Activated CD4-positive, alpha-beta T cell treated with anti-CD3 and anti-CD28 coated beads, Interleukin-2, amount 10 ng/mL, durations not matched to agents 7 days and 5 days (primary cell): ENCODE results near the gene BLM. TPM values are rescaled to one million over a fixed set of nuclear protein-coding genes. Genes with fewer than 3 reads are reported as not detected.
"Not testable (repeated sequence)": the region's sequence is repeated elsewhere in the genome, so short reads cannot be mapped to it uniquely, and the experiment has no call there.

ENCODE experiments used
- CTCF ChIA-PET: fragments of 350-600 bp; sonication (Branson Sonifier 250); formaldehyde crosslinking; loops from one replicate; lab custom pipeline; 2021; ENCODE audit warnings: antibody characterized with exemption; lab: Charles Lee
- POLR2A ChIA-PET: fragments of 350-600 bp; sonication (Branson Sonifier 250); formaldehyde crosslinking; loops from one replicate; lab custom pipeline; 2021; ENCODE audit warnings: antibody characterized with exemption; lab: Charles Lee
- DNase-seq: peaks from one replicate; pipeline ENCODE4 v3.0.0-alpha.2; 2020
- H3K27ac Mint-ChIP-seq: one replicate; pipeline ENCODE4 v1.8.0; 2021; ENCODE audit warnings: mild to moderate bottlenecking, moderate library complexity, mixed read lengths
- H3K27me3 Mint-ChIP-seq: one replicate; pipeline ENCODE4 v1.8.0; 2021; ENCODE audit warnings: mixed read lengths
- H3K36me3 Mint-ChIP-seq: one replicate; pipeline ENCODE4 v1.8.0; 2021; ENCODE audit warnings: low read depth, mixed read lengths
- H3K4me1 Mint-ChIP-seq: one replicate; pipeline ENCODE4 v1.8.0; 2021; ENCODE audit warnings: mixed read lengths
- H3K4me3 Mint-ChIP-seq: one replicate; pipeline ENCODE4 v1.8.0; 2021; ENCODE audit warnings: mild to moderate bottlenecking, moderate library complexity, mixed read lengths
- H3K9me3 Mint-ChIP-seq: one replicate; pipeline ENCODE4 v1.8.0; 2021; ENCODE audit warnings: mixed read lengths
- total RNA-seq, 2 experiments: library from RNA; stranded (reverse); gene quantifications; one replicate each; pipeline ENCODE4 v1.2.3, GENCODE V29; 2021

The BLM gene
- 10 to 100 TPM; 50.2 to 57.7 TPM for total RNA-seq

GRCh38 chr15:90716976-90717821, at the start of gene BLM:
Gene BLM, plus strand, starts transcription at chr15:90717346. Its CDS starts 30,047 bp downstream, at chr15:90747393.
- Mint-ChIP-seq H3K27ac (peak within 1 kb of the TSS; percentile 97), H3K4me1 (peaks cover 29% of the 10 kb centered on the region), H3K9me3 (no peaks in the 10 kb centered on the region), H3K27me3 (no peaks in the 10 kb centered on the region), H3K36me3 (peaks cover 14% of the 10 kb centered on the region), H3K4me3 (peak within 1 kb of the TSS; percentile 77)
- POLR2A ChIA-PET = interaction anchor here (0.6 to 1.3 kb wide), 7 partner anchors 13 to 617 kb away, joined by 3 to 5 read pairs (median 4); no protein-coding TSS in a partner anchor
- CTCF ChIA-PET = interaction anchor here (0.6 to 2.3 kb wide), 22 partner anchors 8 to 235 kb away, joined by 3 to 11 read pairs (median 4); partner anchors contain the start of genes HDDC3 and MAN2A2
- peak; percentile 97 for DNase-seq

- H3K4me3 Mint-ChIP-seq, DNase-seq, POLR2A ChIA-PET, H3K27ac Mint-ChIP-seq, H3K9me3 Mint-ChIP-seq: not testable (repeated sequence)
- Mint-ChIP-seq H3K27me3 (peaks cover 24% of the 10 kb centered on the region), H3K36me3 (peaks cover 19% of the 10 kb centered on the region), H3K4me1 (peaks cover 53% of the 10 kb centered on the region)
- CTCF ChIA-PET = interaction anchor here (3.6 to 5.2 kb wide), 2 partner anchors 10 to 15 kb away, joined by 13 to 24 read pairs; no protein-coding TSS in a partner anchor
These were observed 49.3 kb upstream of the BLM start for GRCh38 chr15:90667755-90668345.

- peaks cover 46% of the 10 kb centered on the region for H3K4me1 Mint-ChIP-seq
- H3K27ac Mint-ChIP-seq, H3K4me3 Mint-ChIP-seq, H3K9me3 Mint-ChIP-seq, DNase-seq, POLR2A ChIA-PET, H3K36me3 Mint-ChIP-seq: not testable (repeated sequence)
- peaks cover 21% of the 10 kb centered on the region for H3K27me3 Mint-ChIP-seq
- CTCF ChIA-PET = interaction anchor here (1.2 to 5.2 kb wide), 5 partner anchors 8 to 23 kb away, joined by 3 to 24 read pairs (median 4); no protein-coding TSS in a partner anchor
These were observed 46.5 kb upstream of the BLM start for GRCh38 chr15:90670631-90671030.

DNA sequence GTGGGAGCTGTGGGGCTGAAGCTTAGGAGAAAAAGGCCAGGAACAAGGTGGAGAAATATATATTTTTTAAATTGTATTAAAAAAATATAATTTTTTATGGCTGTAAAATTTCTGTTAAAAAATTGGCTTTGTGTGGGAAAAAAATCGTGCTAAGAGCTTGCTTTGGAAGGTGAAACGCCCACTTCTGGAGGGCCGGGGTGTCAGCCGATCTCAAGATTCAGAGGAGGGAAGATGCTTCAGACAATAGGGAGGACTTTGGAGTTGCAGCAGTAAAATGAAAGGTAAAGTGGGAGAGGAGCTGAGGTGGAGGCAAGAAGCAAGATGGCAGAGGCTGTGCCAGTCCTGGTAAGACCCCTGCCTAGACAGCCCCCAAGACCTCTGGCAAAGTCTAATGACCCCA, 45.9 kb upstream of the BLM start:
- CTCF ChIA-PET = interaction anchor here (0.6 to 5.2 kb wide), 4 partner anchors 15 to 135 kb away, joined by 3 to 24 read pairs (median 4); no protein-coding TSS in a partner anchor

DNA sequence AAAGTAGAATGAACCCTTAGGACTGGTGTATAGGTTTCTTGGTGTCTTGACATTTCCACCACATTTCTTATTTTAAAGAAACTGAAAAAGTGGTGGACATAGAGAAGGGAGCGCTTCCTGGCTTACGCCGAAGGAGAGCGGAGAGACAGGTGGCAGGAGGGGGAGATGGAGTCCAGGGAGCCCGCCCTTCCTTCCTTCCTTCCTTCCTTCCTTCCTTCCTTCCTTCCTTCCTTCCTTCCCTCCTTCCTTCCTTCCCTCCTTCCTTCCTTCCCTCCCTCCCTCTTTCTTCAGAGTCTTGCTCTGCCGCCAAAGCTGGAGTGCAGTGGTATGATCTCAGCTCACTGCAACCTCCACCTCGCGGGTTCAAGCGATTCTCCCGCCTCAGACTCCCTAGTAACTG, 43.8 kb upstream of the BLM start:
- H3K4me3 Mint-ChIP-seq, H3K27ac Mint-ChIP-seq, POLR2A ChIA-PET, H3K9me3 Mint-ChIP-seq, DNase-seq: not testable (repeated sequence)
- CTCF ChIA-PET = interaction anchor here (0.8 kb wide), 1 partner anchor 142 kb away, joined by 3 read pairs; no protein-coding TSS in a partner anchor
- Mint-ChIP-seq H3K36me3 (peaks cover 12% of the 10 kb centered on the region), H3K27me3 (peaks cover 21% of the 10 kb centered on the region), H3K4me1 (peaks cover 37% of the 10 kb centered on the region)

More for the DNA sequence above, 45.9 kb upstream of the BLM start:
- no peak for DNase-seq
- H3K4me3 Mint-ChIP-seq = no peak overlapping the region
- POLR2A ChIA-PET = no interaction called here
- peaks cover 21% of the 10 kb centered on the region for H3K27me3 Mint-ChIP-seq
- peaks cover 5% of the 10 kb centered on the region for H3K36me3 Mint-ChIP-seq
- no peaks in the 10 kb centered on the region for H3K9me3 Mint-ChIP-seq
- peaks cover 40% of the 10 kb centered on the region for H3K4me1 Mint-ChIP-seq
- no peak overlapping the region for H3K27ac Mint-ChIP-seq

- Mint-ChIP-seq H3K9me3 (peaks cover 5% of the 10 kb centered on the region), H3K27me3 (peaks cover 18% of the 10 kb centered on the region), H3K4me3 (no peak overlapping the region), H3K4me1 (peaks cover 38% of the 10 kb centered on the region), H3K36me3 (peaks cover 11% of the 10 kb centered on the region), H3K27ac (no peak overlapping the region)
- ChIA-PET CTCF (interaction anchor here (0.8 kb wide), 1 partner anchor 141 kb away, joined by 3 read pairs; no protein-coding TSS in a partner anchor), POLR2A (no interaction called here)
- no peak for DNase-seq
These were observed 42.7 kb upstream of the BLM start for GRCh38 chr15:90674476-90674875.

GRCh38 chr15:90675464-90675863, 41.7 kb upstream of the BLM start:
- ChIA-PET CTCF (no interaction called here), POLR2A (no interaction called here)
- peaks cover 12% of the 10 kb centered on the region for H3K36me3 Mint-ChIP-seq
- H3K4me3 Mint-ChIP-seq = no peak overlapping the region
- peaks cover 18% of the 10 kb centered on the region for H3K27me3 Mint-ChIP-seq
- H3K9me3 Mint-ChIP-seq = peaks cover 5% of the 10 kb centered on the region
- H3K27ac Mint-ChIP-seq = no peak overlapping the region
- peaks cover 45% of the 10 kb centered on the region for H3K4me1 Mint-ChIP-seq
- DNase-seq = no peak

DNA sequence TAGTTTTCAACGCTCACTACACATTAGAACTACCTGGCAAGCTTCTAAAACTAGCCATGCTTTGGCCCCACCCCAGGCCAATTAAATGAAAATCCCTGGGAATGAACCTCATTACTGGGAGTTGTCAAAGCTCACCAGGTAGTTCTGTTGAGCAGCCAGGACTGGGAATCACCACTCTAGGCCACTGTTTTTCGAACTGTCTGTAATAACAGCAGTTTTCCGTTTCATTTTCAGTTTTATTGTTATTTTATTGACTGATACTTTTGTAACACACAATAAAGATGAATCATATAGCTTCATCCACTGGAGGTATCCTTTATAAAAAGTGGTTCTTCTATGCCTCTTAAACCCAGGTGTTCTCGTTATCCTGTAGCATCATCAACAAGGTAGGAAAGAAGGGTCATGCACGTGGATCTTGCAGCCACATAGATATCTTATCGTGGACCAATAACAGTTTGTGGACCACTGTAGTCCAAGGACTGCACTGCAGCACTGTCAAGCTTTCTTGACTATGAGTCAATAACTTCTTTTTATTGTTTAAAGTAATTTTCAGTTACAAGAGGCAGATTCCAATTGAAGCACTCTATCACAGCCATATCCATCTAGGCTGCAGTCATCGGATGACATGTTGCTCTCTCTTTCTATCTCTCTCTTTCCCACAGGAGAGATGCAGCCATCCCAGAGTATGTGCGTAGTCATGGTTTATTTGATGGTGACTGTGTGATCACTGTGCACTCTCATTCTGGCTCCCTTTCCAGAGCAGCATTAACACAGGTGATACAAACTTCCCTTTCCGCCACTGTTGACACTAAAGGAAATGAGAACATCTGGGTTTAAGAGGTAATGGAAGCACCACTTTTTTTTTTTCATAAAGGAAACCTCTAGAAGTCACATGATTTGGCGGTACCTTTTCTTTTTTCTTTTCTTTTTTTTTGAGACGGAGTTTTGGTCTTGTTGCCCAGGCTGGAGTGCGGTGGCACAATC, 39.0 kb upstream of the BLM start:
- peaks cover 5% of the 10 kb centered on the region for H3K9me3 Mint-ChIP-seq
- H3K4me1 Mint-ChIP-seq = peaks cover 57% of the 10 kb centered on the region
- peaks cover 10% of the 10 kb centered on the region for H3K36me3 Mint-ChIP-seq
- peak overlapping the region; percentile 57 for H3K4me3 Mint-ChIP-seq
- peaks cover under 1% of the 10 kb centered on the region for H3K27me3 Mint-ChIP-seq
- ChIA-PET CTCF (interaction anchor here (0.6 to 3.0 kb wide), 12 partner anchors 8 to 257 kb away, joined by 3 to 13 read pairs (median 4); partner anchors contain the start of genes BLM and UNC45A), POLR2A (no interaction called here)
- H3K27ac Mint-ChIP-seq = peak overlapping the region; percentile 92
- DNase-seq = peak; percentile 62

GRCh38 chr15:90679959-90680358, 37.2 kb upstream of the BLM start:
- no peak for DNase-seq
- ChIA-PET POLR2A (no interaction called here), CTCF (no interaction called here)
- H3K4me3 Mint-ChIP-seq = no peak overlapping the region
- H3K9me3 Mint-ChIP-seq = peaks cover 5% of the 10 kb centered on the region
- no peaks in the 10 kb centered on the region for H3K27me3 Mint-ChIP-seq
- H3K4me1 Mint-ChIP-seq = peaks cover 58% of the 10 kb centered on the region
- H3K36me3 Mint-ChIP-seq = peaks cover 15% of the 10 kb centered on the region
- no peak overlapping the region for H3K27ac Mint-ChIP-seq

DNA sequence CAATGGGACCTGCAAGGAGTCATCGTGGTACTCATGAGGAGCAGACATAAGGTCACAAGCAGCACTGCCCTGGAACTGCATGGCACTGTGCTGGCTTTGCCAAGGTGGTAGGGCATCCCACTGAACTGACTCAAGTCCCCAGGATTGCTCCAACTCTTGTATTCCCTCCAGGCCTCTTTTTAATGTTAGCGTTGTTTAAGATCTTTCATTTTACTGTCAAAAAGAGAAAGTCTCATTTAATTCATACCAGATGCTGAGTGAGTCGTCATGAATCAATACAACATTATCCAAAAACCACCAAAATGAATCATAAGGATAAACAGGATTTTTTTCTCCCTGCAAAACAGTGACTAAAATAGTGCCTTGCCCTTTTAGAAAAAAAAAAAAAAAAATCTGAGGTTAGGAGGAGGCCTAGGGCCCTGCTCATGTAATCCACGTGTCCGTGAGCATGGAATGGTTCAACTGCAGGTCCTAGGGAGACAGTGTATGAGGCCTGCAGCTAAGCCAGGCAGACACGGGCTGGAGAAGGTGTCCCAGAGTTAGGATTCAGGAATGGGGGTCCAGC, 36.7 kb upstream of the BLM start:
- Mint-ChIP-seq H3K27ac (peak overlapping the region; percentile 36), H3K4me1 (peaks cover 61% of the 10 kb centered on the region), H3K9me3 (peaks cover 5% of the 10 kb centered on the region), H3K36me3 (peaks cover 15% of the 10 kb centered on the region), H3K4me3 (no peak overlapping the region), H3K27me3 (no peaks in the 10 kb centered on the region)
- POLR2A ChIA-PET = no interaction called here
- no peak for DNase-seq
- CTCF ChIA-PET = no interaction called here

GRCh38 chr15:90681056-90681455, 36.1 kb upstream of the BLM start:
- Mint-ChIP-seq H3K27me3 (no peaks in the 10 kb centered on the region), H3K27ac (no peak overlapping the region), H3K4me1 (peaks cover 66% of the 10 kb centered on the region), H3K9me3 (peaks cover 5% of the 10 kb centered on the region), H3K36me3 (peaks cover 15% of the 10 kb centered on the region), H3K4me3 (no peak overlapping the region)
- POLR2A ChIA-PET = no interaction called here
- CTCF ChIA-PET = interaction anchor here (1.1 kb wide), 1 partner anchor 11 kb away, joined by 3 read pairs; no protein-coding TSS in a partner anchor
- no peak for DNase-seq
